Putamen (tissue), 1 donor: ENCODE results near the gene SCUBE1.

Source experiments
- DNase-seq: peaks from one replicate; pipeline ENCODE4 v3.0.0-alpha.2; 2016; ENCODE audit warnings: low spot score

SCUBE1 gene

DNA sequence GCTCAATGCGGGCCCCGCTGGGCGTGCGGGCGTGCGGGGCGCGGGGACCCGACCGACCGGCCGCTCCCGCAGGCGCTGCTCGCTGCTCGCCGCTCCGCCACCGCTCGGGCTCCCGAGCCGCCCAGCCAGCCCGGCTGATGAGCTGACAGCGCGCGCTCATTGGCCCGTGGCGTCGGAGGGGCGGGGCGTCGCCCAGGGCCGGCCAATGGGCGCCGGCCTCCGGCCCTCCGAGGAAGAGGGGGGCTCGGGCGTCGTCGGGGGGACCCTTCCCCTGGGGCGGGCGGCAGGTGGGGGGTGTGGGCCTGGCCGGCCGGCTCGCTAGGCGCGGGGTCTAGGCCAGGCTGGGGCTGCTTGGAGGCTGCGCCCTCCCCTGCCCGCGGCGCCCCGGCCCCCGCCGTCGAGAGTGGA, at the start of gene SCUBE1:
TSS of gene SCUBE1 (minus strand) at position 111 of the 408 bp plus-strand sequence. CDS start 111 bp downstream, outside the sequence.
- no peak for DNase-seq

DNA sequence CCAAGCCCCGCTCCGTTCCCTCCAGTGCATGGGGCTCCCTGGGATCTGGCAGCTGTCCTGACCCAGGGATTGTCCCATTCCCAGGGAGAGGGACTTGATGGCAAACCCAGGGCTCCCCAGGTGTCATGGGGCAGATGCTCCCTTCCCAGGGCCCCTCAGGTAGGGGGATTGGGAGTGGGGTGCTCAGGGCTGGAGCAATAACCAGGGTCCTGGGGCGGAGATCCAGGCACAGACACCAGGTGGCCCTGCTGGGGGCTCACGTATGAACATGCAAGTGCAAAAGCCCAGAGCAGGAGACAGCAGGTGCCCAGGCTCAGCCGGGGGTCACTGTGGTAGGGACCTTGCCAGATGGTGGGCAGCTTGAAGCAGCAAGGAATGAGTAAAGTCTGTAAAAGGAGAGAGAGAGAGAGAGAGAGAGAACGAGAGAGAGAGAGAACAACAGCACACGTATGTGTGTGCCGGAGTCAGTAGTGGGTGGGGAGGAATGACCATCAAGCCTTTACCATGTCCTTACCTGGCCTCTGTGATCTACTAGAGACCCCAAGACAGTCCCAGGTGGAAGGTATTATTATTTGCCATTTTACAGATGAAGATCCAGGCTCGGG, 49.3 kb upstream of the SCUBE1 start:
- no peak for DNase-seq

DNA sequence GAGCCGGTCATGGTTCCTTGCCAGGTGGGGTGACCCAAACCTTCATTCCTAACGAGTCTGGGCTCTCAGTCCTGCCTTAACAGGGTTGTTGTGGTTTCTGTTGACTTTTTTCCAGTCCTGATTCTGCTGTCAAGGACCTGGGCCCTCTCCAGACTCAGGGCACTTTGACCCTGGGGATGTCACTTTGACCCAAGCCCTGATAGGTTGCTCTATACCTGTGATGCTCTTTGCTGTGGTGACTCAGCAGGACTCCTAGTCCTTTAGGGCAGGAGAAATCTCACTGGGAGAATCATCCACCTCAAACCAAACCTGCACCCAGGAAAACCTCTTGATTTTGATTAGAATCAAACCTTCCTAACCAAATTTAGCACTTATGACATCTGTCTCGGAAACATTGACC, 48.1 kb upstream of the SCUBE1 start:
- DNase-seq, result no peak

GRCh38 chr22:43390872-43391271, 47.7 kb upstream of the SCUBE1 start:
- DNase-seq, result no peak

DNA sequence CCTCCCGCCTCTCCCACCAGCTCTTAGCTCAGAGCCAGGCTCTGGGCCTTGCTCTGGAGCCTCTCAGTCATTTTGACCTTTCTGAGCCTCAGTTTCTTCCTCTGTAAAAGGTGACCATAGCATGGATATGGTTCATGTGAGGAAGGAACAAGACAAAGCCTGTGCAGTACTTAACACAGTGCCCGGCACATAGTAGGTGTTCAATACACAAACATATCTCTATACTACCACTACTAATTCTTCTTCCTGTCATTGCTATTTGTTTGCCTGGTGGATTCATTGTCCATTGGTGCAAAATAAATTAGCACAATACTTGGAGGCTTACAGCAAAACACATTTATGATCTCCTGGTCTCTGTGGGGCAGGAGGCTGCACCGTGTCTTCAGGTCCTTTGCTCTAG, 47.0 kb upstream of the SCUBE1 start:
- DNase-seq, result no peak

DNA sequence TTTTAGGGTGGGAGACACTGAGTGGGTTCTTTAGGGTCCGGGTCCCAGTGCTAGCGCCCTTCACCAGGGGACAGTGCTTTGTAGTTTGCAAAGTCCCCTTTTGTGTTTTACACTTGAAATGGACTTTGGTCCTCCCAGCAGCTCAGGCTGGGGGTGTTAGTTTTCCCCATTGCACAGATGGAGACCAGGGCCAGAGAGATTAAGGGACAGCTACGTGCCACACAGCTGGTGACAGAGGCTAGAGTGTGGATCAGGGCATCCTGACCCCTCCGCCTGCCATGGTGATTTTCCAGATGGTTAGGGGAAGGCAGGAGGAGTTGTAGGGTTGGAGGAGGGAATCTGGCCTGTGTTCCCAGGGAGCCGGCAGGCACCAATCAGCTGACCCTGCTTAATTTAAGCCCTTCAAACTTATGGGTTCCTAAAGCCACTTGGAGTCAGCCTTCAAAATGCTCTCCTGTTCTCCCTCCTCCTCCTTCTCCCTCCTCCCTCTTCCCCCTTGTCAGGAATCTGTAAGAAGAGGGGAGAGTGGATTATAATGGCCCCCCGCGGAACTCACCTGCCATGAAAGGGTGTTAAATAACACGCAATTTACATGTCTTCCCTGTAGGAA, 46.2 kb upstream of the SCUBE1 start:
- DNase-seq, result no peak

GRCh38 chr22:43388420-43388851, 45.3 kb upstream of the SCUBE1 start:
- DNase-seq, result peak; percentile 20

GRCh38 chr22:43387815-43388214, 44.6 kb upstream of the SCUBE1 start:
- no peak for DNase-seq

- peak; percentile 58 for DNase-seq
These were observed 42.8 kb upstream of the SCUBE1 start for GRCh38 chr22:43385770-43386641.

DNA sequence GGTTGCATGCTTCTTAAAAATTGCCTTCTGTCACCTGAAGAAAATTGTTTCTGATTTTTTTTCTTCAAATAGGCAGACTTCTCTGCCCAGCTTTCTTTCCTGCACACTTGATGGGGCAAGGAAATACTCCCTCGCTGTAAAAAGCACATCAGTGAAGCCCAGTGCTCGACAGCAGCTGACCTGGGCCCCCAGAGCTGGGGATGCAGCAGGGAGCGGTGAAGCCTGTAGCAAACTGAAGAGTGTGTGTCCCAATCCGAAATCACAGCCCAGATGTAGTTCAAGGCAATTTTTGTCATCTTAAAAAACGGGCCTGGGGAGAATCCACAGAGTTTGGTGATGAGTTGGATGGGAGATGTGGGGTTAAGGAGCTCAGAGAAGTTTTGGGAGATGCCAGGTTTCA, 41.7 kb upstream of the SCUBE1 start:
- DNase-seq, result no peak

DNA sequence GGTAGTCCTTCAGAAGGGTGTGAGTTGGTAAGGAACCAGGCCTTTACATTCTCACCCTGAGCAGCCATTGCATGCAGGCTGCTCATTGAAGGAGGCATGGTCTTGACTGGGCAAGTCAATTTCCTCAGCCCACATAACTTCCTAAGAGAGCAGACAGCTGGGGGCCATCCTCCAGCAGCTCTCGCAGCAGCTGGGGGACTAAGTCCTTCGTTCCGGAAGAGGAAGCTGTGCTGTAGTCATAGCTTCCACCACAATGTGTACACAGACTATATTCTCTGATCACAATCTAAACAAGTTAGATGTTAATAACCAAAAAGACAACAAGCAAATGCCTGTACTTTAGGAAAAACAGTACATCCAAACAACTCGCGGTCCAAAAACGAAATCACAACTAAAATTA, 38.5 kb upstream of the SCUBE1 start:
- DNase-seq, result no peak

GRCh38 chr22:43377896-43378704, 34.9 kb upstream of the SCUBE1 start:
- no peak for DNase-seq

- DNase-seq, result no peak
These were observed 34.4 kb upstream of the SCUBE1 start for GRCh38 chr22:43377548-43377895.

GRCh38 chr22:43376765-43377547, 33.8 kb upstream of the SCUBE1 start:
- DNase-seq, result no peak

GRCh38 chr22:43375951-43376455, 32.8 kb upstream of the SCUBE1 start:
- DNase-seq, result no peak

- no peak for DNase-seq
These were observed 26.9 kb upstream of the SCUBE1 start for GRCh38 chr22:43370036-43370435.

- DNase-seq, result no peak
These were observed 22.7 kb upstream of the SCUBE1 start for GRCh38 chr22:43365715-43366440.

DNA sequence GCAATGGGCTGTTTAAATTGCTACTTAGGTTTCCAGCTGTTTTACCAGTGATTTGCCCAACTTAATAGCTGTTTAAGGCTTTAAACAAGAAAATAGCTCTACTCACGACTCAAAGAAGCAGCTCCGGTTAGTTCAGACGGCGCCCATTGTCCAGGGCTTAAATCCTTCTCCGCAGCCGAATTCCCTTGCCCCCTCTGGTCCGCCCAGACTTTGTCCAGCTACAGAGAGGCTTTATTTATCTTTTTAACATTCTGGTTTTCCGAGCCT, 20.9 kb upstream of the SCUBE1 start:
- no peak for DNase-seq

- no peak for DNase-seq
These were observed 20.4 kb upstream of the SCUBE1 start for GRCh38 chr22:43363315-43364168.

GRCh38 chr22:43360576-43360975, 17.4 kb upstream of the SCUBE1 start:
- no peak for DNase-seq
